GM18519 (cell line): ENCODE results near the gene QRFPR.
"Not testable (repeated sequence)": the region's sequence is repeated elsewhere in the genome, so short reads cannot be mapped to it uniquely, and the experiment has no call there.

ENCODE experiments used
- ATAC-seq: cut with Tn5 transposase; IDR thresholded peaks from one replicate; pipeline ENCODE4 v1.9.1; 2021; ENCODE audit warnings: mild to moderate bottlenecking, moderate library complexity; ENCODE audit not compliant: unreplicated experiment, low FRiP score

QRFPR gene

GRCh38 chr4:121340247-121340646 is 40.6 kb downstream of the QRFPR start:
- ATAC-seq: no peak

- no peak for ATAC-seq
Measured at GRCh38 chr4:121339824-121340223, 41.0 kb downstream of the QRFPR start.

- no peak for ATAC-seq
Measured at GRCh38 chr4:121339307-121339706, 41.5 kb downstream of the QRFPR start.

- ATAC-seq: no peak
Measured at GRCh38 chr4:121338518-121338917, 42.3 kb downstream of the QRFPR start.

GRCh38 chr4:121336706-121337105 is 44.1 kb downstream of the QRFPR start:
- ATAC-seq: no peak

- no peak for ATAC-seq
Measured at GRCh38 chr4:121330180-121330665, 50.6 kb downstream of the QRFPR start.

- no peak for ATAC-seq
Measured at GRCh38 chr4:121326597-121326996, 54.2 kb downstream of the QRFPR start.

GRCh38 chr4:121324331-121324730 is 56.5 kb downstream of the QRFPR start:
- no peak for ATAC-seq

- no peak for ATAC-seq
Measured at GRCh38 chr4:121321466-121321865, 59.4 kb downstream of the QRFPR start.

- no peak for ATAC-seq
Measured at GRCh38 chr4:121316091-121316490, 64.7 kb downstream of the QRFPR start.

GRCh38 chr4:121313430-121313829 is 67.4 kb downstream of the QRFPR start:
- ATAC-seq: not testable (repeated sequence)

GRCh38 chr4:121308828-121309227 is 72.0 kb downstream of the QRFPR start:
- no peak for ATAC-seq

GRCh38 chr4:121308328-121308663 is 72.5 kb downstream of the QRFPR start:
- no peak for ATAC-seq

- ATAC-seq: peak; percentile 88
Measured at GRCh38 chr4:121307445-121308327, 73.1 kb downstream of the QRFPR start.

GRCh38 chr4:121306931-121307330 is 73.9 kb downstream of the QRFPR start:
- no peak for ATAC-seq

- no peak for ATAC-seq
Measured at GRCh38 chr4:121304893-121305292, 75.9 kb downstream of the QRFPR start.

GRCh38 chr4:121299367-121299766 is 81.5 kb downstream of the QRFPR start:
- no peak for ATAC-seq

GRCh38 chr4:121283319-121283718 is 97.5 kb downstream of the QRFPR start:
- no peak for ATAC-seq

GRCh38 chr4:121280425-121280824 is 100.4 kb downstream of the QRFPR start:
- no peak for ATAC-seq

- peak; percentile 89 for ATAC-seq
Measured at GRCh38 chr4:121278811-121279368, 101.9 kb downstream of the QRFPR start.
